ENCODE data around the gene ZNF827. TPM values are rescaled to one million over a fixed set of nuclear protein-coding genes. Genes with fewer than 3 reads are reported as not detected.

ZNF827 gene
- total and polyA plus RNA-seq, 11 donors: 4.5 to 30.1 (median 18.1) TPM

GRCh38 chr4:145730026-145730425 is 208.6 kb downstream of the ZNF827 start:
- no peaks in the 10 kb centered on the region for H3K36me3 ChIP-seq
- 60 to 77% (median 72%) methylated on average over 5 of the region's 5 CpGs for WGBS, 4 donors
- H3K4me1 ChIP-seq: peaks cover under 1 to 37% (median 26%) of the 10 kb centered on the region in 12 donors
- H3K27ac ChIP-seq: no peak overlapping the region
- H3K9me3 ChIP-seq: no peaks in the 10 kb centered on the region
- TF ChIP-seq CTCF (IDR thresholded peaks at IDR 0.05): no peak
- no peak for TF ChIP-seq POLR2A (IDR thresholded peaks at IDR 0.05)
- ATAC-seq: no peak
- H3K27me3 ChIP-seq: no peaks in the 10 kb centered on the region
- H3K4me3 ChIP-seq: no peak overlapping the region
- no peak for DNase-seq
- intact Hi-C loops (cut with DNase I): loop anchor here in 7 of 10 donors (5.0 to 10.0 kb wide), 9 partner anchors 48 to 545 kb away; partner anchors contain the start of genes ZNF827 (in 3 of the 7), C4orf51 (in 1 of the 7), OTUD4 (in 1 of the 7) and SMAD1 (in 1 of the 7)

- Histone ChIP-seq H3K36me3 (no peaks in the 10 kb centered on the region), H3K27ac (no peak overlapping the region), H3K4me3 (no peak overlapping the region), H3K9me3 (no peaks in the 10 kb centered on the region), H3K27me3 (no peaks in the 10 kb centered on the region), H3K4me1 (peaks cover 0 to 18% (median 0%) of the 10 kb centered on the region in 12 donors)
- intact Hi-C loops (cut with DNase I): no loop called here
- TF ChIP-seq CTCF (IDR thresholded peaks at IDR 0.05): no peak
- TF ChIP-seq POLR2A (IDR thresholded peaks at IDR 0.05): no peak
- 84 to 95% (median 92%) methylated on average over 2 of the region's 2 CpGs for WGBS, 4 donors
- ATAC-seq (no peak), DNase-seq (no peak)
These were observed 215.3 kb downstream of the ZNF827 start for GRCh38 chr4:145723336-145723735.

GRCh38 chr4:145722561-145722960 is 216.1 kb downstream of the ZNF827 start:
- no peak overlapping the region for H3K4me3 ChIP-seq
- 86 to 100% (median 98%) methylated on average over 1 of the region's 1 CpG for WGBS, 4 donors
- TF ChIP-seq POLR2A (IDR thresholded peaks at IDR 0.05) (no peak), CTCF (IDR thresholded peaks at IDR 0.05) (no peak)
- no peaks in the 10 kb centered on the region for H3K36me3 ChIP-seq
- no peaks in the 10 kb centered on the region for H3K27me3 ChIP-seq
- no peak for DNase-seq
- H3K9me3 ChIP-seq: no peaks in the 10 kb centered on the region
- intact Hi-C loops (cut with DNase I): no loop called here
- ATAC-seq: peak in 2 of 4 donors; percentile 38 to 45
- H3K27ac ChIP-seq: no peak overlapping the region
- peaks cover 0 to 18% (median 0%) of the 10 kb centered on the region in 12 donors for H3K4me1 ChIP-seq

- H3K4me3 ChIP-seq: no peak overlapping the region
- H3K9me3 ChIP-seq: no peaks in the 10 kb centered on the region
- TF ChIP-seq POLR2A (IDR thresholded peaks at IDR 0.05): no peak
- no peak for TF ChIP-seq CTCF (IDR thresholded peaks at IDR 0.05)
- intact Hi-C loops (cut with DNase I): no loop called here
- H3K4me1 ChIP-seq: peaks cover 0 to 18% (median 0%) of the 10 kb centered on the region in 12 donors
- 76 to 91% (median 88%) methylated on average over 3 of the region's 3 CpGs for WGBS, 4 donors
- no peaks in the 10 kb centered on the region for H3K27me3 ChIP-seq
- DNase-seq: no peak
- ATAC-seq: no peak
- H3K27ac ChIP-seq: peak overlapping the region in 1 of 12 donors; percentile 47
- H3K36me3 ChIP-seq: no peaks in the 10 kb centered on the region
These were observed 218.0 kb downstream of the ZNF827 start for GRCh38 chr4:145720656-145721055.
